ENCODE results near the gene TMEM94.

Gene TMEM94

DNA sequence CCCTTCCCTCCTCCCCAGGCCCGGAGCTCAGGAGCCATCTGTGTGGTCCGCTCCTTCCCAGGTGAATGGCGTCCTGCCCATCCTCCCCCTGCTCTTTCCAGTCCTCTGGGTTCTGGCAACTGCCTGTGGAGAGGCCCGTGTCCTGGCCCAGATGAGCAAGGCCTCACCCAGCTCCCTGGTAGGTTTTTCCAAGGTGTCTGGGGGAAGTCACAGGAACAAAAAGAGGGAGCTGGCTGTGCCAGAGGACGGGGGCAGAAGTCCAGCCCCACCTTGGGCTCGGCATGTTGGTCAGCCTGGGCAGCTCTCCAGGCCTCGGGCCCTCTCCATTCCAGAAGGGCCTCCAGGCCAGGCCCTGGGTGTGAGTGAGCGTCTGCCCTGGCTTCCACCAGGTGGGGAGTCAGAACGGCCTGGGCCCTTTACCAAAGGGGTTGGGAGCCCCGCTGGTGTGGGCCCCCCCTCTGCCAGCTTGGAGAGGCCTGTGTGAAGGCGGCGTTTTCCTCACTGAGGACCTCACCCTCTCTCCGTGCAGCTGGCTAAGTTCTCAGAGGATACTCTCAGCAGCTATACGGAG lies 33.8 kb downstream of the TMEM94 start:
- in situ Hi-C loops (cut with HindIII; ENCODE audit: low pct_ligation_motif_present, low pct_unique_long_range_greater_than_20kb, low sequenced_read_pairs) = no loop called here
- no peak for DNase-seq

- in situ Hi-C loops (cut with HindIII; ENCODE audit: low pct_ligation_motif_present, low pct_unique_long_range_greater_than_20kb, low sequenced_read_pairs) = no loop called here
- DNase-seq = no peak
Measured at GRCh38 chr17:75490953-75491649, 34.7 kb downstream of the TMEM94 start.

GRCh38 chr17:75491680-75492079 lies 35.2 kb downstream of the TMEM94 start:
- DNase-seq = no peak
- in situ Hi-C loops (cut with HindIII; ENCODE audit: low pct_ligation_motif_present, low pct_unique_long_range_greater_than_20kb, low sequenced_read_pairs) = no loop called here

- no peak for DNase-seq
- in situ Hi-C loops (cut with HindIII; ENCODE audit: low pct_ligation_motif_present, low pct_unique_long_range_greater_than_20kb, low sequenced_read_pairs) = no loop called here
Measured at GRCh38 chr17:75492555-75493168, 36.2 kb downstream of the TMEM94 start.

GRCh38 chr17:75493476-75494129 lies 37.2 kb downstream of the TMEM94 start:
- in situ Hi-C loops (cut with HindIII; ENCODE audit: low pct_ligation_motif_present, low pct_unique_long_range_greater_than_20kb, low sequenced_read_pairs) = no loop called here
- no peak for DNase-seq

DNA sequence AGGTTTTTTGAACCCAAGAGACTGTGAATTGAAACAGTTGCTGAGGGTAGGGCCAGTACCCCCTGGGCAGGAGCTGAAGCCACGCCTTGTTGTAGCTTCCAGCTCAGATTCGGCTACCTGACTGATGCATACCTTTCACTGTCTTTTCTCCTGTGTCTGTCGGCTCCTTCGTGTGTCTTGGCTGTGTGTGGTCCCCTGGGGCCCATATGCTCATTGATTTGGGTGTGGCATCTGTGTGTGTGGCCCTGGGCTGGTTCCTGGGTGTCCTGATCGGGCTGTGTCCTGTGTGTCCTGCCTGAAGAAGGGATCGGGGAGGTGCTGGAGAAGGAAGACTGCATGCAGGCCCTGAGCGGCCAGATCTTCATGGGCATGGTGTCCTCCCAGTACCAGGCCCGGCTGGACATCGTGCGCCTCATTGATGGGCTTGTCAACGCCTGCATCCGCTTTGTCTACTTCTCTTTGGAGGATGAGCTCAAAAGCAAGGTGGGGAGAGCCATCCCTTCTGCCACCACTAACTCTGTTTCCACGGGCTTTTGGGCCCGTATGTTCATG lies 38.0 kb downstream of the TMEM94 start:
- in situ Hi-C loops (cut with HindIII; ENCODE audit: low pct_ligation_motif_present, low pct_unique_long_range_greater_than_20kb, low sequenced_read_pairs) = no loop called here
- DNase-seq = no peak

DNA sequence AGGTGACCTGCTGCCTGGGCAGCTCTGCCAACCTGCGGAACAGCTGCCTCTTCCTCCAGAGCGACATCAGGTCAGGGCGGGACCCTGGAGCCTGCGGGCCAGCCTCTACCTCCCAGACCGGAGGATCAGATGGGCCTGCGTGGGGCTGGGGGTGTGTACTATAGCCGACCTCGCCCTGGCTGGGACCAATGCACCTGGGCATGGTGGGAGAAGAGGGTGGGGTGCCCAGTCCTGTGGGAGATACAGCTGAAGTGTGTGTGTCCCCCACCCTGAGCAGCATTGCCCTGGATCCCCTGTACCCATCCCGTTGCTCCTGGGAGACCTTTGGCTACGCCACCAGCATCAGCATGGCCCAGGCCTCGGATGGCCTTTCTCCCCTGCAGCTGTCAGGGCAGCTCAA lies 39.6 kb downstream of the TMEM94 start:
- in situ Hi-C loops (cut with HindIII; ENCODE audit: low pct_ligation_motif_present, low pct_unique_long_range_greater_than_20kb, low sequenced_read_pairs) = no loop called here

DNA sequence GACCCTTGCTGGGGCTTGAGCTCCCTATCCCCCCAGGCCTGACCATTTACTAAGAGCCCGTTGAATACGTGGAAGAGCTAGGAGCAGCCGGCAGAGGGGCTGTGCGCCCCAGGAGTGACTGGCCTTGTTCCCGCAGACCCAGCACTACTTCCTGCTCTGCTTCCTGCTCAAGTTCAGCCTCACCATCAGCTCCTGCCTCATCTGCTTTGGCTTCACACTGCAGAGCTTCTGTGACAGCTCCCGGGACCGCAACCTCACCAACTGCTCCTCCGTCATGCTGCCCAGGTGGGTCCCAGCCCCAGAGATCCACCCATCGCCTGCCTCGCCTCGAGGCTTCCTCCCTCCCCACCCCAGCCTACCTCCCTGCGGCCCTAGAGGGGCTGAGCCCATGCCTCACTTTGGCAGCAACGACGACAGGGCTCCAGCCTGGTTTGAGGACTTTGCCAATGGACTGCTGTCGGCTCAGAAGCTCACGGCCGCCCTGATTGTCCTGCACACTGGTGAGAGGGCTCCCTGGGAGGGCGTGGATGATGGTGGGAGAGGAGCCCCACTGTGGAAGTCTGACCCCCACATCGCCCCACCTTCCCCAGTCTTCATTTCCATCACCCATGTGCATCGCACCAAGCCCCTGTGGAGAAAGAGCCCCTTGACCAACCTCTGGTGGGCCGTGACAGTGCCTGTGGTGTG lies 41.7 kb downstream of the TMEM94 start:
- no peak for DNase-seq
- in situ Hi-C loops (cut with HindIII; ENCODE audit: low pct_ligation_motif_present, low pct_unique_long_range_greater_than_20kb, low sequenced_read_pairs) = no loop called here

More for the DNA sequence above, 39.6 kb downstream of the TMEM94 start:
- DNase-seq = no peak

GRCh38 chr17:75498726-75499213 lies 42.3 kb downstream of the TMEM94 start:
- no peak for DNase-seq

DNA sequence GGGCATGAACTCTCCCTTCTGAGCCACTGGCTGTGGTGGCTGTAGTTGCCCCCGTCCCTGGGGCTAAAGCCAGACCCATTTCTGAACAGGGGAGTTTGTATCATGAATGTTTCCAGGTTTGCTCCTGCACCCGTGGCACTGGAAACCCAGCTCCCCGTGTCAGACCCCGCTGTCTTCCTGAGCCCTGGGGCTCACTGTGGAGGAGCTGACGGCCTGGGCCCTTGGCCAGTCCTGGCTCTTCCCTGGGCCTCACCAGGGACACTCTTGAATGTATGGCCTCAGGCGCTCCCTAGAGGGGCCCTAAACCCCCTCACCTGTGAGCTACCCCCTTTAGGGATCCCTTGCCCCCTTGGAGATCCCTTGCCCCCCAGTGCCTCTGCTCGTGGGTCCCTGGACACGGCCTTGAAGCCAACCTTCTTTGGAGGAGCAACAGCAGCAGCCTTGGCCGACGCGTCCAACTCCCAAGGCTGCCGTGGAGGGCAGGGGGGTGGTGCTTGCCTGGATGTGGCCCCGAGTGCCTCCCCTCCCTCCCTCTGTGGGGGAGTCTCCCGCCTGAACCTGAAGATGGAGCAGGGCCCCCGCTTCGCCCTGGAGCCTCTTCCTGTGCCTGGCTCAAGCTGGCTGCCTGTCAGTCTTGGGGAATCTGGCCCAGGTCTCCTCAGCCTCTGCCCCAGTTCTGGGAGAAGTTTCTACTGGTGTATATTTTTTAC lies 43.0 kb downstream of the TMEM94 start:
- in situ Hi-C loops (cut with HindIII; ENCODE audit: low pct_ligation_motif_present, low pct_unique_long_range_greater_than_20kb, low sequenced_read_pairs) = no loop called here
- DNase-seq = no peak

More at GRCh38 chr17:75498726-75499213, 42.3 kb downstream of the TMEM94 start:
- in situ Hi-C loops (cut with HindIII; ENCODE audit: low pct_ligation_motif_present, low pct_unique_long_range_greater_than_20kb, low sequenced_read_pairs) = no loop called here

GRCh38 chr17:75500419-75501216 lies 44.2 kb downstream of the TMEM94 start:
- no peak for DNase-seq
- in situ Hi-C loops (cut with HindIII; ENCODE audit: low pct_ligation_motif_present, low pct_unique_long_range_greater_than_20kb, low sequenced_read_pairs) = no loop called here

GRCh38 chr17:75501378-75502071 lies 45.1 kb downstream of the TMEM94 start:
- no peak for DNase-seq
- in situ Hi-C loops (cut with HindIII; ENCODE audit: low pct_ligation_motif_present, low pct_unique_long_range_greater_than_20kb, low sequenced_read_pairs) = no loop called here

DNA sequence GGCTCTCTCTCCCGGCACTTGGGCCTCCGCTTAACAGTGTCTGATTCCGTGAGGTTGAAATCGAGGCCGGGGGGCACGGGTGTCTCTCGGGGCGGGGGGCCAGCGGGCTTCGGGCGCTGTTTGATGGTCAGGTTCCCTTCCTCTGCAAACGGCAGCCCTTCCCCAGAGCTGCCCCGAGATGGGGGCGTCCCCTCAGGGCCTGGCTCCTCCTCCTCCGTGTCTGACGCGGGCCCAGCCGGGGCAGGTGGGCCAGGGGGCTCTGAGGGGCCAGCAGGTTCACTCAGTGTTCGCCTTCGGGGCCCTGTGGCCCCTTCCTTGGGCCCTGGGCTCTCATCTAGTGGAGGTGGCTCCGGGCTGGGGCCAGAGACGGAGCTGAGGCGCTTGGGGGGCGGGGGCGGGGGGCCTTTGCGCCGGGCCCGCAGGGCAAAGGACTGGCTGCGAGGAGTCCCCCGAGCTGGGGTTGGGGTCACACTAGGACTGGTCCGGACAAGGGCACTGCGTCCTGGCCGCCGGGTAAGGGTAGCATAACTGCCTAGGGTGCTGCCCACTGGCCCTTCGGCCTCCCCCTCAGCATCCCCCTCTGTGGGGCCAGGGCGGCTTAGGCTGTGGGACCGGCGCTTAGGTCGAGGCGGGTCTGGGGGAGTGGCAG lies 45.8 kb downstream of the TMEM94 start:
- in situ Hi-C loops (cut with HindIII; ENCODE audit: low pct_ligation_motif_present, low pct_unique_long_range_greater_than_20kb, low sequenced_read_pairs) = no loop called here
- DNase-seq = no peak

GRCh38 chr17:75502721-75503329 lies 46.4 kb downstream of the TMEM94 start:
- in situ Hi-C loops (cut with HindIII; ENCODE audit: low pct_ligation_motif_present, low pct_unique_long_range_greater_than_20kb, low sequenced_read_pairs) = no loop called here
- DNase-seq = no peak

DNA sequence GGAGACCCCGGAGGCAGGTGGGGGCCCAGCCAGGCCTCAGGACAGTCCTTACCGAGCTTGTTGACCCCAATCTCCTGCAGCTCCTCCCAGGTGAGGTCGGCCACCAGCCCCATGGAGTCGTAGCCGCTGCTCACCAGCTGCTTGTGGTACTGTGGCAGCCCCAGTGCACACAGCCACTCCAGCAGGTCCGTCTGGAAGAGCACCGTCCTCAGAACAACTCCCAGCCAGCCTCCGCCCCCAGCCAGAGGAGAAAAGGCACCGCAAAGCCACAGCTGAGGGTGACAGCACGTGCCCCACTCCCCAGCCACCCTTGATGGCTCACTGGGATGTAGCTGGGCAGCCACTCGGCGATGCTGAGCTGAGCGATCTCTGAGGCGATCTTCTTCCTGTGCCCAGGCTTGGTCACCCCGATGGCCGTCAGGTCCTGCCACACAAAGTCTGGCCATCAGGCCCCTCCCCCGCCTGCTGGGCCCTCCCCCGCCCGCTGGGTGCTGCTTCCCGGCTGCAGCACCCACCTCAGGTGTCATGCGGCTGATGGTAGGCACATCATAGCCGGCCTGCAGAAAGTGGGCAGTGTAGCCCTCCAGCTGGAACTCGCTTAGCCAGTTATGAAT lies 47.0 kb downstream of the TMEM94 start:
- in situ Hi-C loops (cut with HindIII; ENCODE audit: low pct_ligation_motif_present, low pct_unique_long_range_greater_than_20kb, low sequenced_read_pairs) = no loop called here
- DNase-seq = no peak

- in situ Hi-C loops (cut with HindIII; ENCODE audit: low pct_ligation_motif_present, low pct_unique_long_range_greater_than_20kb, low sequenced_read_pairs) = no loop called here
- no peak for DNase-seq
Measured at GRCh38 chr17:75503976-75504346, 47.5 kb downstream of the TMEM94 start.

All from ACHN (cell line).